HUES64 (cell line): ENCODE measurements around the gene DSEL.

Experiments
- H3K27ac ChIP-seq: 2 replicates; pipeline ENCODE4 v1.7.0; 2013; ENCODE audit warnings: low read depth, low read length, inconsistent platforms
- H3K27me3 ChIP-seq: 2 replicates; pipeline ENCODE4 v1.6.1; 2013; ENCODE audit warnings: mild to moderate bottlenecking, low read length; ENCODE audit not compliant: insufficient read depth
- H3K36me3 ChIP-seq: 2 replicates; pipeline ENCODE4 v1.6.1; 2013; ENCODE audit warnings: mild to moderate bottlenecking, low read length; ENCODE audit not compliant: insufficient read depth
- H3K4me1 ChIP-seq: 2 replicates; pipeline ENCODE4 v1.6.1; 2013; ENCODE audit warnings: mild to moderate bottlenecking, low read length, moderate library complexity; ENCODE audit not compliant: insufficient read depth
- H3K4me3 ChIP-seq: 2 replicates; pipeline ENCODE4 v1.5.1; 2013; ENCODE audit warnings: mild to moderate bottlenecking, low read length, moderate library complexity
- H3K9ac ChIP-seq: 2 replicates; pipeline ENCODE4 v1.6.1; 2013; ENCODE audit warnings: mild to moderate bottlenecking, low read depth, low read length
- H3K9me3 ChIP-seq: 2 replicates; pipeline ENCODE4 v1.6.1; 2013; ENCODE audit warnings: low read depth, low read length; ENCODE audit not compliant: insufficient read depth
- WGBS: fragments of 150-250, 120-280 bp; methylation state at CpG from one replicate; pipeline ENCODE4 v1.1.7; 2013; ENCODE audit warnings: missing lambda C conversion rate; 5-methylcytosine and 5-hydroxymethylcytosine counted together

DSEL gene

GRCh38 chr18:67518566-67518965 is 2.0 kb upstream of the DSEL start:
- peaks cover 22% of the 10 kb centered on the region for H3K4me1 ChIP-seq
- peaks cover 6% of the 10 kb centered on the region; the same call in 1 of the 2 replicates for H3K36me3 ChIP-seq
- no peaks in the 10 kb centered on the region for H3K9me3 ChIP-seq
- H3K9ac ChIP-seq, result no peak overlapping the region
- 97% methylated on average over 5 of the region's 5 CpGs for WGBS
- H3K4me3 ChIP-seq, result no peak overlapping the region
- no peaks in the 10 kb centered on the region for H3K27me3 ChIP-seq
- no peak overlapping the region for H3K27ac ChIP-seq

DNA sequence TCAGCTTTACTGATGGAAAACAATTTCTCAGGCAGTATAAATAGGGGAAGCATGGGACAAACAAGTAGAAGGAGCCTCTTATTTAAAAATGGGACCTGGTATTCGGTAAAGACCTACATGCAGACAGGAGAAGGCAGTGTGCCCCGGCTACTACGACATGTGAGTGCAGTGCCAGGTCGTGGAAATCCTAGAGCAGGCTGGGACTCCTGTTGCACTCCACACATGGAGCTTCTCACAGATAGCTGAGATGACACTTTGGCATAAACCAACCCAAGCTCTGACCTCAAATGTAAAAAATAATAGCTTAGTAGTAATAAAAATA is 885 bp upstream of the DSEL start:
- H3K9me3 ChIP-seq, result no peaks in the 10 kb centered on the region
- H3K9ac ChIP-seq, result peak overlapping the region; percentile 76
- H3K4me3 ChIP-seq, result peak overlapping the region; percentile 98
- H3K27me3 ChIP-seq, result no peaks in the 10 kb centered on the region
- peaks cover 22% of the 10 kb centered on the region for H3K4me1 ChIP-seq
- 18% methylated on average over 4 of the region's 4 CpGs for WGBS
- H3K36me3 ChIP-seq, result peaks cover 10% of the 10 kb centered on the region; the same call in 1 of the 2 replicates
- H3K27ac ChIP-seq, result no peak overlapping the region

DNA sequence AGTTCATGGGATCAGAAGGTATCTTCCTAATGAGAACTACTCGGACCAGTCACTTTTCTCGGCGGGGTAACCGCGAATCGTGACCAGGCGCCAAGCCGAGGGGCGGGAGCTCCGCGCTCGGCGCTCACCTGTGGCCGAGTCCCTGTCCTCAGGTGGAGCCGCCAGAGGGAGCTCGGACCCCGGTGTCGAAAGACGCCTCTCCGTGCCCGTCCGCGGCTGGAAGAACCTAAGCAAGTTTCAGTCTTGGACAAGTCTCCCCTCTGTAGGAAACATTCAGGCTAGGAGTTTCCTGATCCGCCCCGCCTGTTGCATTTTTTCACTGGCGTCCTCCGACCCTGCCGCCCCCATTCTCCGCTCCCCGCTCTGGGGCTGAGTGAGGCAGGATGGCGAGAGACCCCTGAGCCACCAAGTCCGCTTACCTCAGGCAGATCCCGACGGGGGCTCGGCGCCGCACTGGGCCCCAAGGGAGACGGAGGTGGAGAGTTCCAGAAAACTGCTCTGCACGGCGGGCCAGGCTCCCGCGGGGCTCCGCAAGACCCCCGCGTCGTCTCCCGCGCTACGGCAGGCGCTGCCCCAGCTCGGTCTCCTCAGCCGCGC is 480 bp downstream of the DSEL start:
- Histone ChIP-seq H3K27ac (peak overlapping the region; percentile 28), H3K9ac (peak overlapping the region; percentile 75), H3K36me3 (peaks cover 18% of the 10 kb centered on the region; the same call in 1 of the 2 replicates), H3K9me3 (no peaks in the 10 kb centered on the region), H3K4me1 (peaks cover 22% of the 10 kb centered on the region), H3K27me3 (no peaks in the 10 kb centered on the region), H3K4me3 (peak overlapping the region; percentile 85)
- WGBS, result under 1% methylated on average over 53 of the region's 53 CpGs

- Histone ChIP-seq H3K9me3 (no peaks in the 10 kb centered on the region), H3K4me3 (peak overlapping the region; percentile 85), H3K36me3 (peaks cover 18% of the 10 kb centered on the region; the same call in 1 of the 2 replicates), H3K4me1 (peaks cover 15% of the 10 kb centered on the region), H3K27ac (no peak overlapping the region), H3K9ac (peak overlapping the region; percentile 75; the same call in 1 of the 2 replicates), H3K27me3 (no peaks in the 10 kb centered on the region)
- WGBS, result 34% methylated on average over 4 of the region's 6 CpGs
Measured at GRCh38 chr18:67514901-67515540, 1.5 kb downstream of the DSEL start.

DNA sequence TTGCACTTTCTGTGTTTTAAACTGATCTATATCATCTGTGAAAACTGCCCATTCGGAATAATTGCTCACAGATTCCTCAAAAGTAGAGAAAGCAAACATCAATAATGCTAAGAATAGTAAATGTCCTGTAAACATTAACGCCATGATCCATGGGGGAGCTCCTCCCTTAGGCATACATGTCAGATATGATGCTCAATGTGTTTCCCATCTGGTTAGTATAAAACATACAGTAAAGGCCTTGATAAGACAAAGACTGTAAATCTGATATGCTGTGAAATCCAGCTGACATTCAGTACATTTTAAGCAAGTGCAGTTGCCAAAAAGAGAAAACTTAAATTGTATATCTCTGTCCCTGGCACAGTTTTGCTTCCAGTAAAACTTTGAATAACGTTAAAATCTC is 2.1 kb downstream of the DSEL start:
- no peak overlapping the region for H3K9ac ChIP-seq
- peaks cover 10% of the 10 kb centered on the region; the same call in 1 of the 2 replicates for H3K4me1 ChIP-seq
- 87% methylated on average over 3 of the region's 3 CpGs for WGBS

DNA sequence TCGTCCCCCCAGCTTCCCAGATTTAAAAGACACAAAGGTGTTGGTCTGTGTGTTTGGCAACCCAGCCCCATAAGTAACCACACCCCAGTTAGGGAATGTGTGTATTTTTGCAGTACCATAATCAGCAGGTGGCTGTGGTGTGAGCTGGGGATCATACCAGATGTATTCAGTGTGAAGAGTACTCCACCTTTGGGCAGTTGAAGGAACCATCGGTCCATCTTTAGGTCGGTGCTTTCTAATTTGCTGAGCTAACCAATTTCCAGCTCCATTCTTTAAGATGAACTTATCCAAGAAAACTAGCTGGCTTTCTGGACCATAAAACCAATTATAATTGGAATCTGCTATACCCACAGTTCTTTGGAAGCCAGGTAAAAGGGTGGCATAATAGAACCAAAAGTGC is 3.2 kb downstream of the DSEL start:
- H3K36me3 ChIP-seq, result peaks cover 21% of the 10 kb centered on the region; the same call in 1 of the 2 replicates
- H3K27ac ChIP-seq, result no peak overlapping the region
- H3K4me3 ChIP-seq, result no peak overlapping the region
- no peaks in the 10 kb centered on the region for H3K27me3 ChIP-seq
- H3K9me3 ChIP-seq, result no peaks in the 10 kb centered on the region
- peaks cover 12% of the 10 kb centered on the region; the same call in 1 of the 2 replicates for H3K4me1 ChIP-seq
- H3K9ac ChIP-seq, result no peak overlapping the region
- 90% methylated on average over 2 of the region's 3 CpGs for WGBS

More for the DNA sequence above, 2.1 kb downstream of the DSEL start:
- no peak overlapping the region for H3K27ac ChIP-seq
- H3K4me3 ChIP-seq, result peak overlapping the region; percentile 85
- H3K27me3 ChIP-seq, result no peaks in the 10 kb centered on the region
- H3K36me3 ChIP-seq, result peaks cover 18% of the 10 kb centered on the region; the same call in 1 of the 2 replicates
- no peaks in the 10 kb centered on the region for H3K9me3 ChIP-seq

- Histone ChIP-seq H3K27me3 (no peaks in the 10 kb centered on the region), H3K9me3 (no peaks in the 10 kb centered on the region), H3K4me3 (no peak overlapping the region), H3K9ac (no peak overlapping the region), H3K4me1 (peaks cover 3% of the 10 kb centered on the region; the same call in 1 of the 2 replicates), H3K36me3 (peaks cover 21% of the 10 kb centered on the region; the same call in 1 of the 2 replicates), H3K27ac (no peak overlapping the region)
- WGBS, result 94% methylated on average over 6 of the region's 6 CpGs
Measured at GRCh38 chr18:67511840-67512239, 4.7 kb downstream of the DSEL start.

- peaks cover 21% of the 10 kb centered on the region; the same call in 1 of the 2 replicates for H3K36me3 ChIP-seq
- no peak overlapping the region for H3K27ac ChIP-seq
- 96% methylated on average over 3 of the region's 3 CpGs for WGBS
- H3K4me3 ChIP-seq, result no peak overlapping the region
- H3K9ac ChIP-seq, result no peak overlapping the region
- no peaks in the 10 kb centered on the region for H3K9me3 ChIP-seq
- H3K27me3 ChIP-seq, result no peaks in the 10 kb centered on the region
- H3K4me1 ChIP-seq, result peaks cover 3% of the 10 kb centered on the region; the same call in 1 of the 2 replicates
Measured at GRCh38 chr18:67510831-67511230, 5.7 kb downstream of the DSEL start.

DNA sequence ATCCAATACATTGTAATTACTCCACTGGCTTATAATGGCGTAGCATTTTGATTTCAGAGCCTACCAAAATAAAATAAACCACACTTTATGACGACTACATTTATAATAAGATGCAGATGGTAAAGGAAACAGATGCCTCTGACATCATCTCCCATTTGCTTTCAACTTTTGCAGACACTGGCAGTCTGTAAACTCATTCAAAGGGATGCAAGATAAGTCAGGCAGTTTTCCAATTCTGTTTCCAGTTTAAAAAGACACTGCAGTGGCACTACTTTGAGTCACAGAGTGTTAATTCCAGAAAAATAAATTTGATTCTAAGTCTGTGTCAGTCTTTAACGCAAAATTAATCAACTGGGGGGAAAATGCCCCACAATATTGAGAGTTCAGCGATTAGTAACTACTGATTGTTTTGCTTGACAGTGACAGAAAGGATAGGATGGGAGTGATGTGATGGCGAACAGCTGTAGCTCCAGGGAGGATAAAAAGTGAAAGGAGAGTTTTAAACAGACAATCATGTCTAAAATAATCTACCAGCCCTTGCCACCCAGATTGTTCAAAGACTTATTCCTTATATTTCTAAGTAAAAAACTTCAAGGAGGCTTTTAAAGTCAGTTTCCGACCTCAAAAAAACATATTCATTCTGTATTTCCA is 6.7 kb downstream of the DSEL start:
- Histone ChIP-seq H3K9ac (no peak overlapping the region), H3K27me3 (no peaks in the 10 kb centered on the region), H3K4me1 (peaks cover 8% of the 10 kb centered on the region), H3K4me3 (no peak overlapping the region), H3K27ac (no peak overlapping the region), H3K9me3 (no peaks in the 10 kb centered on the region), H3K36me3 (peaks cover 21% of the 10 kb centered on the region; the same call in 1 of the 2 replicates)
- 95% methylated on average over 6 of the region's 6 CpGs for WGBS

GRCh38 chr18:67508146-67508545 is 8.4 kb downstream of the DSEL start:
- Histone ChIP-seq H3K27me3 (no peaks in the 10 kb centered on the region), H3K4me3 (no peak overlapping the region), H3K4me1 (peaks cover 20% of the 10 kb centered on the region), H3K27ac (no peak overlapping the region; the same call in 1 of the 2 replicates), H3K36me3 (peaks cover 11% of the 10 kb centered on the region; the same call in 1 of the 2 replicates), H3K9ac (no peak overlapping the region), H3K9me3 (no peaks in the 10 kb centered on the region)
- WGBS, result 91% methylated on average over 1 of the region's 2 CpGs

DNA sequence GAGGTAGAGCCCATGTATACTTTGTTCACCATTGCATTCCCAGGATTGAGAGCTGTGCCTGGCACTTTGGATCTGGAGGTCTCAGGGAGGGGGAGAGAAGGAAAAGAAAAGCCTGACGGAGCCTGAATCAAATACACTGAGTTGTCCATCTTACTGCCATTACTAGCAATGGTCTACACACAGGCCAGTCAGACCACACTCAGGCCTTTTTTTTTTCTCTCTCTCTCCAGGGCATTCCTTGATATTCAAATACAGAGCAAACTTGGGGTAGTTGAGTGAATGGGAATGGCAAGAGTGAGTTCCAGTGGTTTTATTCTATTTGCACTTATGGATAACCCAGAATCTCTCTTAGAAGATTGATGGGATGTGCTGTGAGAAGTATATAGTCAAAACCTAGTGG is 11.8 kb downstream of the DSEL start:
- H3K4me3 ChIP-seq, result no peak overlapping the region
- H3K4me1 ChIP-seq, result peaks cover 20% of the 10 kb centered on the region
- no peak overlapping the region for H3K27ac ChIP-seq
- H3K27me3 ChIP-seq, result no peaks in the 10 kb centered on the region
- no peaks in the 10 kb centered on the region for H3K9me3 ChIP-seq
- H3K9ac ChIP-seq, result no peak overlapping the region
- 63% methylated on average over 1 of the region's 1 CpG for WGBS
- peaks cover 3% of the 10 kb centered on the region; the same call in 1 of the 2 replicates for H3K36me3 ChIP-seq
